Peyer's patch (tissue), 4 donors: Measurements from ENCODE around the gene SYT7.

Experiments used
- POLR2A ChIP-seq, 2 donors: fragments of 450-650 bp; IDR thresholded peaks; one replicate each; pipeline ENCODE4 v1.5.1; 2017; ENCODE audit warnings: antibody characterized with exemption in 2 of 2, mild to moderate bottlenecking in 2 of 2, moderate library complexity in 2 of 2
- TF ChIP-seq, protein P1 (sequence below), 6 experiments: fragments of 450-650 bp in 4 of 6; fragments of 200-600 bp in 2 of 6; sonication (generic) in 1 of 6; IDR thresholded peaks; one replicate each; pipeline ENCODE4 v1.5.1; 2017 to 2019; ENCODE audit warnings: antibody characterized with exemption in 6 of 6, mild to moderate bottlenecking in 3 of 6, moderate library complexity in 1 of 6

DNA sequence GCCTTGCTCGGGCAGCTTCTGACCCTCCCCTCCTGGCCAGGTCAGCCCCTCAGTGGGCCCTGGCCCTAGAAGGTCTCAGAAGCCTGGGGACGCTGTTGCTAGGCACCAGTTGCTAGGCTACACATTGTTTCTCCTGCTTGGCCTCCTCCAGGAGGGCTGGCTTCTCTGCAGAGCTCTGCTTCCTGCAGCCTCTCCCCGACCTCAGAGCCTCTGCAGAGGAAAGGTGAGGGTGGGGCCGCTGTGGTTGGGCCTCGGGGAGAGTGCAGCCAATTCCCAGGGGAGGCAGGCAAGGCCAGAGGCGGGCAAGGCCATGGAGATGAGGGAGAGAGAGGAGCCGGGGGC, 99.9 kb downstream of the SYT7 start:
- TF ChIP-seq POLR2A (IDR thresholded peaks at IDR 0.05): no peak
- TF ChIP-seq, protein P1, sequence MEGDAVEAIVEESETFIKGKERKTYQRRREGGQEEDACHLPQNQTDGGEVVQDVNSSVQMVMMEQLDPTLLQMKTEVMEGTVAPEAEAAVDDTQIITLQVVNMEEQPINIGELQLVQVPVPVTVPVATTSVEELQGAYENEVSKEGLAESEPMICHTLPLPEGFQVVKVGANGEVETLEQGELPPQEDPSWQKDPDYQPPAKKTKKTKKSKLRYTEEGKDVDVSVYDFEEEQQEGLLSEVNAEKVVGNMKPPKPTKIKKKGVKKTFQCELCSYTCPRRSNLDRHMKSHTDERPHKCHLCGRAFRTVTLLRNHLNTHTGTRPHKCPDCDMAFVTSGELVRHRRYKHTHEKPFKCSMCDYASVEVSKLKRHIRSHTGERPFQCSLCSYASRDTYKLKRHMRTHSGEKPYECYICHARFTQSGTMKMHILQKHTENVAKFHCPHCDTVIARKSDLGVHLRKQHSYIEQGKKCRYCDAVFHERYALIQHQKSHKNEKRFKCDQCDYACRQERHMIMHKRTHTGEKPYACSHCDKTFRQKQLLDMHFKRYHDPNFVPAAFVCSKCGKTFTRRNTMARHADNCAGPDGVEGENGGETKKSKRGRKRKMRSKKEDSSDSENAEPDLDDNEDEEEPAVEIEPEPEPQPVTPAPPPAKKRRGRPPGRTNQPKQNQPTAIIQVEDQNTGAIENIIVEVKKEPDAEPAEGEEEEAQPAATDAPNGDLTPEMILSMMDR (IDR thresholded peaks at IDR 0.05): no peak
